Upper lobe of left lung (tissue), 6 donors: ENCODE measurements around the gene CSF2. TPM values are rescaled to one million over a fixed set of nuclear protein-coding genes. Genes with fewer than 3 reads are reported as not detected.

Source experiments
- ATAC-seq, 2 donors: fragments of 200-7000 bp; cut with Tn5 transposase; one replicate each; pipeline ENCODE4 v1.9.1; 2022; ENCODE audit warnings: mild to moderate bottlenecking in 2 of 2, moderate library complexity in 2 of 2; ENCODE audit not compliant: low FRiP score in 2 of 2
- DNase-seq, 2 donors: peaks; one replicate each; pipeline ENCODE4 v3.0.0-alpha.2; 2019 to 2020
- H3K27ac ChIP-seq, 4 donors: fragments of 200-600 bp; sonication (generic); one replicate each; pipeline ENCODE4 v1.5.1; 2016 to 2019
- H3K27me3 ChIP-seq, 4 donors: fragments of 200-600 bp; sonication (generic); one replicate each; pipeline ENCODE4 v1.5.1; 2017 to 2019
- H3K36me3 ChIP-seq, 4 donors: fragments of 200-600 bp; sonication (generic); one replicate each; pipeline ENCODE4 v1.5.1; 2016 to 2019
- H3K4me1 ChIP-seq, 4 donors: fragments of 200-600 bp; sonication (generic); one replicate each; pipeline ENCODE4 v1.5.1; 2018 to 2019
- H3K4me3 ChIP-seq, 4 donors: fragments of 200-600 bp; sonication (generic); one replicate each; pipeline ENCODE4 v1.5.1; 2017 to 2019; ENCODE audit warnings: mild to moderate bottlenecking in 2 of 4, moderate library complexity in 1 of 4
- H3K9me3 ChIP-seq, 4 donors: fragments of 200-600 bp; sonication (generic); one replicate each; pipeline ENCODE4 v1.5.1; 2018 to 2019
- CTCF ChIP-seq, 6 experiments: fragments of 450-650 bp in 4 of 6; fragments of 200-600 bp in 2 of 6; sonication (generic) in 2 of 6; IDR thresholded peaks; one replicate each; pipeline ENCODE4 v1.5.1; 2016 to 2019; ENCODE audit warnings: antibody characterized with exemption in 6 of 6
- EP300 ChIP-seq, 4 donors: sonication (generic); formaldehyde crosslinking; IDR thresholded peaks; one replicate each; pipeline ENCODE4 v1.5.1; 2017; ENCODE audit warnings: antibody characterized with exemption in 4 of 4, control low read depth in 2 of 4
- POLR2A ChIP-seq, 4 donors: fragments of 450-650 bp; IDR thresholded peaks; one replicate each; pipeline ENCODE4 v1.5.1; 2016 to 2017; ENCODE audit warnings: antibody characterized with exemption in 4 of 4, mild to moderate bottlenecking in 2 of 4
- POLR2AphosphoS5 ChIP-seq, 2 donors: sonication (generic); formaldehyde crosslinking; IDR thresholded peaks; one replicate each; pipeline ENCODE4 v1.5.1; 2017; ENCODE audit warnings: antibody characterized with exemption in 2 of 2
- WGBS, 2 donors: methylation state at CpG; one replicate each; pipeline ENCODE4 v1.1.5; 2017 to 2018; 5-methylcytosine and 5-hydroxymethylcytosine counted together
- total RNA-seq, 6 donors: library from RNA; depleted of rRNA in 4 of 6; stranded (reverse); fragments of >200 nt in 4 of 6; gene quantifications; one replicate each; pipeline versions ENCODE4 v1.1.0 to v1.2.1, GENCODE V29; 2016 to 2021
- donor health status: DM: no; HTN: no; CAD: no; lungs with moderate emphysema.
- donor health status: DM: no; HTN: yes; CAD: no; lungs with severe emphysema.

CSF2 gene
- total RNA-seq, 6 donors from 2014 or later, result 3.9 to 10.0 (median 4.4) TPM; not detected in 1

DNA sequence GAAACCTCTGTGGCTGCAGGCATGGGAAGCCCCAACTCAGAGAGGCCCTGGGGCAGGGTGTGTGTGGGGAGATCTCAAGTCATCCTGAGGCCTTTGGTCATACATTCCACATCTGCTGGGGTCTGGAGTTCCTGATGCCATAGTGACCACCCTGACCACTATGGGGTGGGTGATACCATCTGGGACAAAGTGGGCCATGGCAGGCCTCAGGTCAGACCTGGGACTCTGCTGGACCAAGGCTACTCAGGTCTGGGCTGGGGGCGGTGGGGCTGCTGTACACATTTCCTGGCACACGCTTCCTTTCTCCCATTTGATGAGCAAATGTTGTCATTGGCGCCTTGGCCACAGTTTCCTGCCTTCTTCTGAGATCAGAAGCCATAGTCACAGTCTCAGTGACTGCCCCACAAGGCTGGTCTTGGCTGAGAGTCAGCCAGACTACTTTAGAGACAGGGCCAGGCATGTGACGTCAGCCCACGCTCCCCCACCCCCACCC is 47.0 kb upstream of the CSF2 start:
- ATAC-seq, result no peak
- WGBS, 2 donors, result 67 to 68% methylated on average over 5 of the region's 5 CpGs

DNA sequence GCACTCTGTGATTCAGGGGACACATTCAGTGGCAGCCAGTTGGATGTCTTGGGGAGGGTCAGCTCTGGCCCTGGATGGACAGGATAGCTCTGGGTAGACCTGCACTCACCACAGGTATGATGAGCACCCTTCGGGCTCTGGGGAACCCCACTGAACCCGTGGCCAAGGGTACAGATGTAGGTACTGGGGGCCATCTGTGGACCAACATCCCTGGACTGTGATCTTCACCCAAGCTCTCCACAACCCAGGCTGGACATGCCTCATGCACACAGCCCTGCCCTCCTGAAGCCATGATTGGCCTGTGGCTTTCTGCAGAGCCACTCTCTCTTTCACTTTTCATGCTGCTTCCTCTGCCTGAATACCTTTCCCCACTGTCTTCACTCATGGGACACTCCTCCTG is 46.6 kb upstream of the CSF2 start:
- DNase-seq (no peak), ATAC-seq (no peak)
- TF ChIP-seq POLR2AphosphoS5 (IDR thresholded peaks at IDR 0.05) (no peak), POLR2A (IDR thresholded peaks at IDR 0.05) (no peak), EP300 (IDR thresholded peaks at IDR 0.05) (no peak), CTCF (IDR thresholded peaks at IDR 0.05) (no peak)
- no peaks in the 10 kb centered on the region for H3K4me1 ChIP-seq
- no peaks in the 10 kb centered on the region for H3K27me3 ChIP-seq
- no peaks in the 10 kb centered on the region for H3K36me3 ChIP-seq
- H3K4me3 ChIP-seq, result no peak overlapping the region
- H3K27ac ChIP-seq, result no peak overlapping the region
- H3K9me3 ChIP-seq, result no peaks in the 10 kb centered on the region
- 89% methylated on average over 2 of the region's 2 CpGs; no CpG with 5 or more reads in 1 of the 2 donors for WGBS, 2 donors

More for the DNA sequence above, 47.0 kb upstream of the CSF2 start:
- TF ChIP-seq CTCF (IDR thresholded peaks at IDR 0.05) (no peak), EP300 (IDR thresholded peaks at IDR 0.05) (no peak)
- Histone ChIP-seq H3K27ac (no peak overlapping the region), H3K4me3 (no peak overlapping the region), H3K9me3 (no peaks in the 10 kb centered on the region), H3K4me1 (no peaks in the 10 kb centered on the region), H3K36me3 (no peaks in the 10 kb centered on the region), H3K27me3 (no peaks in the 10 kb centered on the region)
- no peak for DNase-seq

GRCh38 chr5:132029609-132030330 is 43.8 kb upstream of the CSF2 start:
- no peak for ATAC-seq
- 81 to 84% methylated on average over 4 of the region's 4 CpGs for WGBS, 2 donors

DNA sequence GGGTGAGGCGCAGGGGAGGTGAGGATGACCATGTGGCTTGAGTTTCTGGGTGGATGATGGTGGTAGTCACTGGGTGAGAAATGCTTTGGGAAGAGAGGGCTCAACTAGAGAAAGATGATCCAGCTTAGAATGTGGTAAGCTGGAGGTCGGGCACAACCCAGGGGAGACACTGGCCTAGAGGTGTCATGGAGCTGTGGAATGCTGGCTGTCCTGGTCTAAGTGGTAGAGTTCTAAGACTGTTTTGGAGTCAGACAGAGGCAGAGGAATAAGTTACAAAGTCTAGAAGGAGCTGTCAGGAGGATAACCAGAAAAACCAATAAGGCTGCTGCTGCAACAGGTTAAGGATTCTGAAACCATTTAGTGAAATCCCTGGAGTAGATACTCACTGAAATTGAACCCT is 43.0 kb upstream of the CSF2 start:
- 79 to 91% methylated on average over 2 of the region's 2 CpGs for WGBS, 2 donors
- no peaks in the 10 kb centered on the region for H3K36me3 ChIP-seq
- no peaks in the 10 kb centered on the region for H3K27me3 ChIP-seq
- H3K4me3 ChIP-seq, result no peak overlapping the region
- no peak overlapping the region for H3K27ac ChIP-seq
- DNase-seq (no peak), ATAC-seq (no peak)
- peaks cover 0 to 2% (median 0%) of the 10 kb centered on the region in 4 donors for H3K9me3 ChIP-seq
- H3K4me1 ChIP-seq, result no peaks in the 10 kb centered on the region
- no peak for TF ChIP-seq POLR2A (IDR thresholded peaks at IDR 0.05)
- TF ChIP-seq CTCF (IDR thresholded peaks at IDR 0.05), result no peak
- no peak for TF ChIP-seq EP300 (IDR thresholded peaks at IDR 0.05)
- no peak for TF ChIP-seq POLR2AphosphoS5 (IDR thresholded peaks at IDR 0.05)

More at GRCh38 chr5:132029609-132030330, 43.8 kb upstream of the CSF2 start:
- Histone ChIP-seq H3K36me3 (no peaks in the 10 kb centered on the region), H3K4me3 (no peak overlapping the region), H3K9me3 (peaks cover 0 to 2% (median 0%) of the 10 kb centered on the region in 4 donors), H3K27ac (no peak overlapping the region), H3K27me3 (no peaks in the 10 kb centered on the region), H3K4me1 (no peaks in the 10 kb centered on the region)
- no peak for DNase-seq
- TF ChIP-seq POLR2A (IDR thresholded peaks at IDR 0.05), result no peak
- TF ChIP-seq EP300 (IDR thresholded peaks at IDR 0.05), result no peak
- TF ChIP-seq CTCF (IDR thresholded peaks at IDR 0.05), result no peak
- no peak for TF ChIP-seq POLR2AphosphoS5 (IDR thresholded peaks at IDR 0.05)

- ATAC-seq (no peak), DNase-seq (no peak)
- no peaks in the 10 kb centered on the region for H3K4me1 ChIP-seq
- H3K4me3 ChIP-seq, result no peak overlapping the region
- no peak for TF ChIP-seq CTCF (IDR thresholded peaks at IDR 0.05)
- no peak for TF ChIP-seq EP300 (IDR thresholded peaks at IDR 0.05)
- no peak for TF ChIP-seq POLR2A (IDR thresholded peaks at IDR 0.05)
- no peak for TF ChIP-seq POLR2AphosphoS5 (IDR thresholded peaks at IDR 0.05)
- H3K27ac ChIP-seq, result no peak overlapping the region
- H3K9me3 ChIP-seq, result peaks cover 0 to 2% (median 0%) of the 10 kb centered on the region in 4 donors
- no peaks in the 10 kb centered on the region for H3K27me3 ChIP-seq
- H3K36me3 ChIP-seq, result no peaks in the 10 kb centered on the region
Observed at GRCh38 chr5:132032196-132032595, 41.4 kb upstream of the CSF2 start.
